ENCODE results near the gene TTC38.

The TTC38 gene

DNA sequence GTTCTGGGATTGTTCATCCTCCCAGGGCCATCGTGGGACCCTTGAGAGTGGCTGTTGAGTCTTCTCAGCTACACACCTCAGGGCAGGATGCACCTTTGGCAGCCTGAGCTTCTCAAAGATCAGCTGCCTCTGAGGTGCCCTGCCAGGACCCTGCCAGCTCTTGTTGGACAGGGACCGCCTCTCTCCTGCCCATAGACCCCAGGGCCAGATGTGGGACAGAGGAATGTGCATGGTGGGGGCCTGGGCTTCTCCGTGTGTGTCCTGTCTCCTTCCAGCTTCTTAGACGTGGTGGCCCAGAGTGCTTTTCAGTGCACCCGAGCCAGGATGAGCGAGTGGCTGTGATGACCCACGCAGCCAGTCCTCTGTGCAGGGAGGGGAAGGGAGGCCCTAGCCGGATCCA, 61.8 kb downstream of the TTC38 start:
- H3F3A ChIP-seq (ENCODE audit: low read depth), result peaks cover 4% of the 10 kb centered on the region
- no peak overlapping the region for H3K4me2 ChIP-seq (ENCODE audit: low read depth, low read length, poor library complexity, severe bottlenecking)
- H3K4me3 ChIP-seq (ENCODE audit: low read length, poor library complexity, severe bottlenecking), result no peak overlapping the region
- H2AFZ ChIP-seq (ENCODE audit: low read length), result no peak overlapping the region
- H3K9me2 ChIP-seq (replicated peaks; ENCODE audit: low read depth, low read length), result no peaks in the 10 kb centered on the region
- no peaks in the 10 kb centered on the region for H3K79me2 ChIP-seq (ENCODE audit: insufficient read depth, low read length)
- no peak for TF ChIP-seq EZH2phosphoT487 (IDR thresholded peaks at IDR 0.05; ENCODE audit: borderline replicate concordance)
- TF ChIP-seq, protein P1, sequence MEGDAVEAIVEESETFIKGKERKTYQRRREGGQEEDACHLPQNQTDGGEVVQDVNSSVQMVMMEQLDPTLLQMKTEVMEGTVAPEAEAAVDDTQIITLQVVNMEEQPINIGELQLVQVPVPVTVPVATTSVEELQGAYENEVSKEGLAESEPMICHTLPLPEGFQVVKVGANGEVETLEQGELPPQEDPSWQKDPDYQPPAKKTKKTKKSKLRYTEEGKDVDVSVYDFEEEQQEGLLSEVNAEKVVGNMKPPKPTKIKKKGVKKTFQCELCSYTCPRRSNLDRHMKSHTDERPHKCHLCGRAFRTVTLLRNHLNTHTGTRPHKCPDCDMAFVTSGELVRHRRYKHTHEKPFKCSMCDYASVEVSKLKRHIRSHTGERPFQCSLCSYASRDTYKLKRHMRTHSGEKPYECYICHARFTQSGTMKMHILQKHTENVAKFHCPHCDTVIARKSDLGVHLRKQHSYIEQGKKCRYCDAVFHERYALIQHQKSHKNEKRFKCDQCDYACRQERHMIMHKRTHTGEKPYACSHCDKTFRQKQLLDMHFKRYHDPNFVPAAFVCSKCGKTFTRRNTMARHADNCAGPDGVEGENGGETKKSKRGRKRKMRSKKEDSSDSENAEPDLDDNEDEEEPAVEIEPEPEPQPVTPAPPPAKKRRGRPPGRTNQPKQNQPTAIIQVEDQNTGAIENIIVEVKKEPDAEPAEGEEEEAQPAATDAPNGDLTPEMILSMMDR (conservative IDR thresholded peaks at IDR 0.05; ENCODE audit: low read length), result no peak
- no peaks in the 10 kb centered on the region for H3K9me3 ChIP-seq (ENCODE audit: insufficient read depth, low read depth, low read length)
- no peaks in the 10 kb centered on the region for H3K4me1 ChIP-seq (ENCODE audit: insufficient read depth, low read length, poor library complexity, severe bottlenecking)
- H4K20me1 ChIP-seq (ENCODE audit: insufficient read depth, low read length, poor library complexity, severe bottlenecking), result peaks cover 2% of the 10 kb centered on the region
- peaks cover 89% of the 10 kb centered on the region; the same call in 1 of the 2 replicates for H3K36me3 ChIP-seq (ENCODE audit: insufficient read depth, low read length)
- H3K27me3 ChIP-seq (ENCODE audit: insufficient read depth, low read length, poor library complexity, severe bottlenecking), result no peaks in the 10 kb centered on the region
- H3K9ac ChIP-seq (ENCODE audit: low read depth, low read length, poor library complexity, severe bottlenecking), result no peak overlapping the region

- TF ChIP-seq, protein P1 (conservative IDR thresholded peaks at IDR 0.05; ENCODE audit: low read length), result no peak
- TF ChIP-seq EZH2phosphoT487 (IDR thresholded peaks at IDR 0.05; ENCODE audit: borderline replicate concordance), result no peak
- H3K79me2 ChIP-seq (ENCODE audit: insufficient read depth, low read length), result peaks cover 4% of the 10 kb centered on the region; the same call in 1 of the 2 replicates
- H3K27me3 ChIP-seq (ENCODE audit: insufficient read depth, low read length, poor library complexity, severe bottlenecking), result no peaks in the 10 kb centered on the region
- H3K4me1 ChIP-seq (ENCODE audit: insufficient read depth, low read length, poor library complexity, severe bottlenecking), result peaks cover 4% of the 10 kb centered on the region
- no peaks in the 10 kb centered on the region for H3K9me3 ChIP-seq (ENCODE audit: insufficient read depth, low read depth, low read length)
- no peak overlapping the region for H3K9ac ChIP-seq (ENCODE audit: low read depth, low read length, poor library complexity, severe bottlenecking)
- H3K36me3 ChIP-seq (ENCODE audit: insufficient read depth, low read length), result peaks cover 81% of the 10 kb centered on the region; the same call in 1 of the 2 replicates
- H4K20me1 ChIP-seq (ENCODE audit: insufficient read depth, low read length, poor library complexity, severe bottlenecking), result peaks cover 2% of the 10 kb centered on the region
- H2AFZ ChIP-seq (ENCODE audit: low read length), result no peak overlapping the region
- no peak overlapping the region for H3K4me2 ChIP-seq (ENCODE audit: low read depth, low read length, poor library complexity, severe bottlenecking)
- no peak overlapping the region for H3K4me3 ChIP-seq (ENCODE audit: low read length, poor library complexity, severe bottlenecking)
- H3F3A ChIP-seq (ENCODE audit: low read depth), result peaks cover 4% of the 10 kb centered on the region
- H3K9me2 ChIP-seq (replicated peaks; ENCODE audit: low read depth, low read length), result no peaks in the 10 kb centered on the region
Measured at GRCh38 chr22:46330426-46330825, 62.6 kb downstream of the TTC38 start.

- TF ChIP-seq, protein P1 (conservative IDR thresholded peaks at IDR 0.05; ENCODE audit: low read length), result no peak
- no peak for TF ChIP-seq EZH2phosphoT487 (IDR thresholded peaks at IDR 0.05; ENCODE audit: borderline replicate concordance)
- Histone ChIP-seq H3K36me3 (ENCODE audit: insufficient read depth, low read length) (peaks cover 70% of the 10 kb centered on the region; the same call in 1 of the 2 replicates), H2AFZ (ENCODE audit: low read length) (no peak overlapping the region)
Measured at GRCh38 chr22:46331496-46331895, 63.7 kb downstream of the TTC38 start.

More at GRCh38 chr22:46331496-46331895, 63.7 kb downstream of the TTC38 start:
- no peak overlapping the region for H3K9ac ChIP-seq (ENCODE audit: low read depth, low read length, poor library complexity, severe bottlenecking)
- no peaks in the 10 kb centered on the region for H3K9me2 ChIP-seq (replicated peaks; ENCODE audit: low read depth, low read length)
- H3K27me3 ChIP-seq (ENCODE audit: insufficient read depth, low read length, poor library complexity, severe bottlenecking), result peaks cover 4% of the 10 kb centered on the region
- peaks cover 2% of the 10 kb centered on the region for H4K20me1 ChIP-seq (ENCODE audit: insufficient read depth, low read length, poor library complexity, severe bottlenecking)
- H3K79me2 ChIP-seq (ENCODE audit: insufficient read depth, low read length), result peaks cover 13% of the 10 kb centered on the region
- H3K4me1 ChIP-seq (ENCODE audit: insufficient read depth, low read length, poor library complexity, severe bottlenecking), result peaks cover 7% of the 10 kb centered on the region
- no peaks in the 10 kb centered on the region for H3K9me3 ChIP-seq (ENCODE audit: insufficient read depth, low read depth, low read length)
- H3K4me3 ChIP-seq (ENCODE audit: low read length, poor library complexity, severe bottlenecking), result no peak overlapping the region
- peaks cover 4% of the 10 kb centered on the region for H3F3A ChIP-seq (ENCODE audit: low read depth)
- H3K4me2 ChIP-seq (ENCODE audit: low read depth, low read length, poor library complexity, severe bottlenecking), result no peak overlapping the region
